Retinal pigment epithelial cell (primary cell): ENCODE data around the gene CAB39.
A peak's percentile ranks its signal among the peaks of the same experiment; 100 is the strongest.

Experiments used
- DNase-seq: peaks from one replicate; pipeline ENCODE4 v3.0.0-alpha.2; 2010; ENCODE audit warnings: low read depth
- H3K4me3 ChIP-seq: 2 replicates; pipeline ENCODE4 v1.5.1; 2011; ENCODE audit warnings: mild to moderate bottlenecking, low read length, control low read depth, moderate library complexity
- TF ChIP-seq, protein P1 (sequence below): conservative IDR thresholded peaks from 2 replicates; pipeline ENCODE4 v1.5.1; 2011; ENCODE audit warnings: low read depth, low read length, control low read depth, inconsistent platforms

CAB39 gene

DNA sequence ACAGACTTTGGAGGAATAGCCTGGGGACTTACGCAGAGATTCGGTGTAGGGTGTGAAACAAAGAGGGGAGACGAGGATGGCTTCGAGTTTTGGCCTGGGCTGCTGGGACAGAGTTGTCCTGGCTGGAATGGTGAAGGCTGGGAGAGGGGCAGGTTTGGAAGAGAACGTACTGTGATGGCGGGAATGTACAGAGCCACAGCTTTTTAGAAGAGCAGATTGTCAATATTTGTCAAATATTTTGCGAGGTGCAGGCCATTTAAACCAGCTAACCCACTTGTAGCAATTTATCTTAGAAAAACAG, 137.7 kb downstream of the CAB39 start:
- no peak for DNase-seq
- H3K4me3 ChIP-seq: no peak overlapping the region
- TF ChIP-seq, protein P1, sequence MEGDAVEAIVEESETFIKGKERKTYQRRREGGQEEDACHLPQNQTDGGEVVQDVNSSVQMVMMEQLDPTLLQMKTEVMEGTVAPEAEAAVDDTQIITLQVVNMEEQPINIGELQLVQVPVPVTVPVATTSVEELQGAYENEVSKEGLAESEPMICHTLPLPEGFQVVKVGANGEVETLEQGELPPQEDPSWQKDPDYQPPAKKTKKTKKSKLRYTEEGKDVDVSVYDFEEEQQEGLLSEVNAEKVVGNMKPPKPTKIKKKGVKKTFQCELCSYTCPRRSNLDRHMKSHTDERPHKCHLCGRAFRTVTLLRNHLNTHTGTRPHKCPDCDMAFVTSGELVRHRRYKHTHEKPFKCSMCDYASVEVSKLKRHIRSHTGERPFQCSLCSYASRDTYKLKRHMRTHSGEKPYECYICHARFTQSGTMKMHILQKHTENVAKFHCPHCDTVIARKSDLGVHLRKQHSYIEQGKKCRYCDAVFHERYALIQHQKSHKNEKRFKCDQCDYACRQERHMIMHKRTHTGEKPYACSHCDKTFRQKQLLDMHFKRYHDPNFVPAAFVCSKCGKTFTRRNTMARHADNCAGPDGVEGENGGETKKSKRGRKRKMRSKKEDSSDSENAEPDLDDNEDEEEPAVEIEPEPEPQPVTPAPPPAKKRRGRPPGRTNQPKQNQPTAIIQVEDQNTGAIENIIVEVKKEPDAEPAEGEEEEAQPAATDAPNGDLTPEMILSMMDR: no peak

DNA sequence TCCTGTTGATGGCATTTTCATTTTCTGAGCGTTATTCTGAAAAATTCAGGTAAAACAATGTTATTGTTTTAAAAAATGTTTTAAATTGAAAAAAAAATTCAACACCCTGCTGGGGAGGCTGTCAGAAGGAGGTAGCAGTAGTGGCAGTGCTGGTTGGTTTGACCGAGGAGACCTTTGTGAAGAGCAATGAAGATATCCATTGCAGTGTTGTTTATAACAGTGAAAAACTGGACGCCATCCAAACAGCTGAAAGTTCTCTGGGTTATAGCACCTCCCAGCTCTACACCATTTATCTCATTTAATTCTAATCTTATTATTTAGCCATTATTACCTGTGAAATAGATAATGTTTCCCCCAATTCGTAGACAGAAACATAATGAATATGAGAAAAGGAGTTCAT, 139.5 kb downstream of the CAB39 start:
- no peak overlapping the region for H3K4me3 ChIP-seq
- no peak for DNase-seq
- TF ChIP-seq, protein P1: no peak

DNA sequence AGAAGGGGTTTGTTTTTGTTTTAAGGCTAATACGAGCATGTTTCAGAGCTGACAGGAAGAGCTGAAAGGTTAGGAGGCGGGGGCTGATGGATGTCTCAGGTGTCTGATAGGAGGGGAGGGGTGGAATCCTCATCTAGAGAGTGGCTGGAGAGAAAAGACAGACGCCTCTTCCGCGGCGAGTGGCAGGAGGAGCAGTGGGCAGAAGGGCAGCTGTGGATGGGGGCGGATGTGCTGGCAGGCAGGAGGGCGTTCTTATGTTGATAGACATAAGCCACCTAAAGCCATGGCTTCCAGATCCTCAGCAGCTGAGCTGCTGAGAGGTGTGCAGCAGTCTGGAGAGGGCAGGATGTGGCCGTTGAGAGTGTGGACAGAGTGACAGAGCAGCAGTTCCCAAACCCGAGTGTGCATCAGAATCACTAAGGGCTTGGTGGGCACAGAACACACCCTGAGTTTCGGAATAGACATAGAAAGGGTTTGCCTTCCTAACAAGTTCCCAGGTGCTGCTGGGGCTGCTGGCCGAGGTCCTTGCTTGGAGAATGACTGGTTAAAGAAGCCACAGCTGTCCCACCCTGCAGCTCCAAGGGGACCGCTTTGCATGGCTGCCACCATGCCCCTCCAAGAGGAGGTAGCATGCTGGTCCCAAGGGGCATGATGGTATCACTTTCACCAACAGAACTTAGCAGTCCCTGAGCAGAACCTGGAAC, 149.1 kb downstream of the CAB39 start:
- no peak overlapping the region for H3K4me3 ChIP-seq
- TF ChIP-seq, protein P1: no peak
- no peak for DNase-seq

DNA sequence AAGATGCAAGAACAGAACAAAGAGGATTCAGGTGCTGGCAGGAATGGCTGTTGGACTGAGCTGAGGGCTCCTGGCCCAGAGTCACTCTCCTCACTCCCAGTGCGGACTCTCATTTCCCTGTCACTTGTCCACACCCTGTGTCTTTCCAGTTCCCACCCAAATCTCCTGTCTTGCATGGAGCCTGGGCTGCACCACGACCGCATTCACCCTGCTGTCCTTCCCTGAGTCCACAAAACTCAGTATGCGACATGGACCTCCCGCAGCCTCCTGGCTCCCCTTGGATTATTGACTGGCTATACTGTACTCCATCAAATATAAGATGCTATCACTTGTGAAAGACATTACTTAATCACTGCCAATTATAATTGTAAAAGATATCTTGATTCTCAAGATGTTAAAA, 149.7 kb downstream of the CAB39 start:
- no peak for DNase-seq
- TF ChIP-seq, protein P1: no peak
- no peak overlapping the region for H3K4me3 ChIP-seq

DNA sequence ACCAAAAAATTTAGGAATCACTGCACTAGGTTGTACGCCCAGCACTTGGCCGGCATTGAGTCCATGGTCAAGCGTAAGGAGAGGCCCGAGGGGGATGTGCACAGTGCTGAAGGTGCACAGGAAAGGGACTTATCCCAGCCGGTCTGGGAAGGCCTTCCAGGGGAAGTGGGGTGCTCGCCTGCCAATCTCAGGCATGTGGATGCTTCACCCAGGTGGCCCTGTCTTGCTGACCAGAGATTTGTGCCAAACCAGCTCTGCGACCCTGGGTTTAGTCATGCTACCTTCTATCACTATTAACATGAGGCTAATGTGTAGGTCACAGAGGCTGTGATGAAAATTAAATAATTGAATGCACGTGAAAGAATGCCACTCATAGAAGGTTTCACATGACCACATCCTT, 150.4 kb downstream of the CAB39 start:
- H3K4me3 ChIP-seq: no peak overlapping the region
- TF ChIP-seq, protein P1: no peak
- no peak for DNase-seq

DNA sequence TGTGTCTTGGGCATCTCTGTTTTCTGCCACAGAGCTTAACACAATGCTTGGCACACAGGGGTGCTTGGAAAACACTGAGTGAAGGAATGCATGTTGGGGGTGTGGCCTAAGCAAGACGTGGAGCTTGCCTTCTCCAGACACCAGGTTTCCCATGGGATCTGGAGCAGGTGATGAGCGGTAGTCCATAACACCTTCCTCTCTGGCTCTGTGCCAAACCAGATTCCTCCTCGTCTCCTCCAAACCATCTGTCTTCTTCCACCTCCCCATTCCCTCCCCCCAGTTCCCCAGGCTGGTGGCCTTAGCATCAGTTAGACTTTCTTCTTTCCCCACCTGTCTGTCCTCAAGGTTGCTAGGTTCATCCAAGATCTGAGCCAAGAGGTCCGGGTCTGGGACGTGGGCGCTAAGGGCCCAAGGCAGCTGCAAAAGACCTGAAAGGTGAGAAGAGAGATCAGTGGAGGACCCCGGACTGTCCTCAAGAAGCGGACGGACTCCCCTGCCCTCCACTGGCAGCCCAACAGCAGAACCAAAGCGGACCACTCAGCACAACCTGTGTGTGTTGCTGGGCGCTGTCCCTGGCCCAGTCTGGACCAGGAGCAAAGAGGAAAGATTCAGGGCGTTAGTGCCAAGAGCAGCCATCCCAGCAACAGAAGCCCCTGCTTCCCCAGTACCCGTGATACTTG, 150.9 kb downstream of the CAB39 start:
- DNase-seq: no peak
- TF ChIP-seq, protein P1: no peak
- no peak overlapping the region for H3K4me3 ChIP-seq

DNA sequence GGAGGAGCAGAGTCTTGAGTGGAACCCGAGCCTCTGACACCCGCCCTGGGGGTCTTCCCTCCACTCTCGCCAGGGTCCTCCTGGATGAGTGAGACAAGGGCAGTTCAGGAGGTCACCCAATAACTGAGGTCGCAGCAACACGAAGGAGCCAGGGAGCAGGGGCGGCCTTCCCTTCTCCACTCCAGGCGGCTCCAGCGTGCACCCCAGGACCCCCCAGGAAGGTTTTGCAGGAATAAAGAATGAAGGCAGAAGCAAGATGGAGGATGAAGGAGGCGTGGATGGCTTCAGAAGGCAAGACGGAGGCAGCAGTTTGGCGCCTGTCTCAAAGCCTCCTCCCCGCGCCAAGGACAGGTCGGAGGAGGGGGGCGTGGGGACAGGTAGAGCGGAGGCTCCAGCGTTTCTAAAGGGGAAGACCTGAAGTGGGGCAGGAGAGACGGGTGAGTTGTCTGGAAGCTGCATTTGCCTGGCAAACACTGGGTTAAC, 151.5 kb downstream of the CAB39 start:
- TF ChIP-seq, protein P1: no peak
- no peak for DNase-seq
- H3K4me3 ChIP-seq: peak overlapping the region; percentile 64
